ENCODE measurements around the gene DNTT.

- TF ChIP-seq CTCF (optimal IDR thresholded peaks at IDR 0.05 in 1 of 3, IDR thresholded peaks at IDR 0.05 in 1 of 3, conservative IDR thresholded peaks at IDR 0.05 in 1 of 3; ENCODE audit: extremely low read depth in 1 of 3, insufficient read depth in 2 of 3, low read length in 3 of 3) (no peak), EZH2 (IDR thresholded peaks at IDR 0.05; ENCODE audit: low read length) (no peak)
These were observed 16.7 kb upstream of the DNTT start for GRCh38 chr10:96287392-96288105.
